ENCODE measurements around the gene SLC5A12.

SLC5A12 gene, protein sequence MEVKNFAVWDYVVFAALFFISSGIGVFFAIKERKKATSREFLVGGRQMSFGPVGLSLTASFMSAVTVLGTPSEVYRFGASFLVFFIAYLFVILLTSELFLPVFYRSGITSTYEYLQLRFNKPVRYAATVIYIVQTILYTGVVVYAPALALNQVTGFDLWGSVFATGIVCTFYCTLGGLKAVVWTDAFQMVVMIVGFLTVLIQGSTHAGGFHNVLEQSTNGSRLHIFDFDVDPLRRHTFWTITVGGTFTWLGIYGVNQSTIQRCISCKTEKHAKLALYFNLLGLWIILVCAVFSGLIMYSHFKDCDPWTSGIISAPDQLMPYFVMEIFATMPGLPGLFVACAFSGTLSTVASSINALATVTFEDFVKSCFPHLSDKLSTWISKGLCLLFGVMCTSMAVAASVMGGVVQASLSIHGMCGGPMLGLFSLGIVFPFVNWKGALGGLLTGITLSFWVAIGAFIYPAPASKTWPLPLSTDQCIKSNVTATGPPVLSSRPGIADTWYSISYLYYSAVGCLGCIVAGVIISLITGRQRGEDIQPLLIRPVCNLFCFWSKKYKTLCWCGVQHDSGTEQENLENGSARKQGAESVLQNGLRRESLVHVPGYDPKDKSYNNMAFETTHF

DNA sequence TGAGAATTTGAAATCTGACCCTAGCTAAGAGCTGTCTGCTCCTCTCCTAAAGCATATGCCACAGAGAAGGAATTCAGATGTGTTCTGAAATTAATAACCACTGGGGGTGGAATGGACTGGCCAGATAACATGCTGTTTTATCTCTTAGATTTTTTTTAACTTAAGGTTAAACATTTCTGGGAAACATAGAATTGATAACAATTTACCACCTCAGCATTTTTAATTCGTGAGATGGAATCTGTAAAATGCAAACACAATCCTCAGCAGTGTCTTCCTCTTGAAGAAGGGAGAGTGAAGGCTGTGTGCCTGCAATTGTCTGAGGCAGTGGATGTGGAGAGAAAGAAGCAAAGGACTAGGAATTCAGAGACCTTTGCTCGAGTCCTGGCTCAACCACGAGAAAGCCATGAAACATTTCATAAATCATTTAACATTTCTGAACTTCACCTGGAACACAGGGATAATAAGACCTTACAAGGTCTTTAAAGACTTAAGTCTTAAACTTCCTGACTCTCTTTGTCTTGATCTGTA is at the start of gene SLC5A12:
Gene SLC5A12 (minus strand): TSS at position 113 of the 528 bp plus-strand sequence. CDS start 346 bp downstream, outside the sequence.
- no peak for DNase-seq

DNA sequence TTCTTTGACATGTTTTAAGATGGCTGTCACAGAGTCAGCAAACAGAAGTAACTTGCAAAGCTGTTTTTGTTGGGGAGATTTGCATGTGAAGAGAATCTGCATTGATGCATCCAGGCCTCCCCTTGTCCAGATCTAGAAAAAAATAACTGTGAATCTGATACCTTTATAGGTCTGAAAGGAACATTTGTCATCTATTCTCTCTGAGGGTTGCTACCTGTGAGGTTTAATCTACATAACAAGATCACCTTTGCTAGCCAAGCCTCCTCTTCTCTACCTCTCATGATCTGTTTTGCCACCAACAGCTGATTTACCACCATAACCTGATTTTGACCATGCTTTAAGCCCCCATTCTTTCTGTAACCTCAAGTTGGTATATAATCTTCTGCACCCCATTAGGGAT is 47.2 kb upstream of the SLC5A12 start:
- DNase-seq: no peak

DNA sequence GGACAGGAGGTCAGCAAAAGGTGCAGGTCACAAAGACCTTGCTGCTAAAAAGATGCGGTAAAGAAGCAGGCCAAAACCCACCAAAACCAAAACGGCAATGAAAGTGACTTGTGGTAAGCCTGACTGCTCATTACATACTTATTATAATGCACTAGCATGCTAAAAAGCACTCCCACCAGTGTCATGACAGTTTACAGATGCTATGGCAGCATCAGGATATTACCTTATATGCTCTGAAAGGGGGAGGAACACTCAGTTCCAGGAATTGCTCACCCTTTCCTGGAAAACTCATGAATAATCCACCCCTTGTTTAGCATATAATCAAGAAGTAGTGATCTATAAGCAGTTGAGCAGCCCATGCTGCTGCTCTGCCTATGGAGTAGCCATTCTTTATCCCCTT is 45.2 kb upstream of the SLC5A12 start:
- DNase-seq: no peak

GRCh38 chr11:26765323-26765722 is 43.5 kb upstream of the SLC5A12 start:
- no peak for DNase-seq

DNA sequence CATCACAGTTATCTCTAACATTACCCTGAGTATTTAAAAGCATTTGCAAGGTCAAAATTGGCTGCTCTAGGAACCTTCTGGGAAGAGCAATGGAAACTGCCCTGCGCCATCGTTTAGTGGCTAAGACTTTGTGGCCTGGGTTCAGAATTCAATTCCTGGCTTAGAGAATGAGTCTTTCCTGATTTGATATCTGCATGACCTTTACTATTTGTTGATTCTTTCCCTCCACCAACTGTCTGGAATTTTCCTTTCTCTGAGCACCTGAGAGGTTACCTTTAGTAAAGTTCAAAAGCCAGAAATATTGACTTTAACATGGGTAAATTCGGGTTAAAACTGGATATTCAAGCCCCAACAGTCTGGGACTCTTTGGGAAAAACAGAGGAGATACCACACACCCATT is 43.0 kb upstream of the SLC5A12 start:
- DNase-seq: no peak

DNA sequence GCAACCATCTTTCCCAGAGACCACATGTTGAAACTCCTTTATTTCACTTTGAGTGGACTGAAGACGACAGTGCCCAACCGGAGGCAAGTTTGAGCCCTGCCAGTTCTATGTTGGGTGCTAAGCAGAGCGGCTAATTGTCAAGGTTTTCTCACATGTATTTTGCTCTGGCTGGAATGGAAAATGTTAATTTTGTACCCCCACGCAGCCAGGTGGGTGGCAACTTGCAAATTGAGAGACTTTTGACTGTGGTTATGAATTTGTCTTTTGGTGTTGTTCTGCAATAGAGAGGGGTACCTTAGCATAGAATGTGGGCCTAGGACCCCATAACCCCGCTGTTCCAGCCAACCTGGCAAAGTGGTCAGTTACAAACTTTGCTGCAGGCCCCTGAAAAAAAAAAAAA is 42.5 kb upstream of the SLC5A12 start:
- no peak for DNase-seq

- no peak for DNase-seq
Measured at GRCh38 chr11:26762089-26762488, 40.2 kb upstream of the SLC5A12 start.

DNA sequence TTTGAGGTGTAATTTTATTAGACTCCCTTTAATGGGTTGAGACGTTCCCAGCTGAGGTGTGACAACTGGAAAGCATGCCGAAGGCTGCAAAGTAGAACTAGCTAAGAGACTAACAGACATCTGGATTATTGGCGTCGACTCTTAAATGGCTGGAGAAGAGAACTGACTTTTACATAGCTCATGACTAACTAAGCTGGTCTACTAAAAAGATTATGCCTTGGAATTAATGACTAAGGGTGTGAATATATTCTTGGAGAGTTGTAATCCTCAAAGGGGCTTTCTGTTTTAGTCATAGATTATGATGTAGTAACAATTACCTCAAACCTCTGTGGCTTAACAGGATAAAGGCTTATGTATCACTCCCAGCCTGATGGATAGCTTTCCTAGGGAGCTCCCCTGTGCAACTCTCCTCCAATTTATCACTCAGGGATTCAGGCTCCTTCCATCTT is 39.5 kb upstream of the SLC5A12 start:
- DNase-seq: no peak

GRCh38 chr11:26757995-26758394 is 36.1 kb upstream of the SLC5A12 start:
- DNase-seq: no peak

DNA sequence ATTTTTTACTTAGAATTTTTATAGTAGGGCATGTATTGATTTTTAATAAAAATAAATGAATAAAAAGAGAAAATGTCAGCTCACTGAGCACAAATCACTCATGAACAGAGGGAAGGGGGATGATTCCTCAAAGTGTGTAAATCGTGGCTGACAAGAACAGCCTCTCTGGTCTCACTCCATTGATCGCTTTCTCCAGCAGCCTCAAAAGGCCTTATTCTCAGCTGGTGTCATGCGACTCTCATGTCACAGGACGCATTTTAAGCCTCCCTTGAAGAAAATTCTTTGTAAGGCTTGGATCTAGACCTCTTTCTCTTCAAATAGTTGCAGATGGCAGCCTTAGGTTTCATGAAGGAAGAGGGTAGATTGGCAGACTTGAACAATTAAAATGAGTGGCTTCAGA is 33.9 kb upstream of the SLC5A12 start:
- DNase-seq: no peak

DNA sequence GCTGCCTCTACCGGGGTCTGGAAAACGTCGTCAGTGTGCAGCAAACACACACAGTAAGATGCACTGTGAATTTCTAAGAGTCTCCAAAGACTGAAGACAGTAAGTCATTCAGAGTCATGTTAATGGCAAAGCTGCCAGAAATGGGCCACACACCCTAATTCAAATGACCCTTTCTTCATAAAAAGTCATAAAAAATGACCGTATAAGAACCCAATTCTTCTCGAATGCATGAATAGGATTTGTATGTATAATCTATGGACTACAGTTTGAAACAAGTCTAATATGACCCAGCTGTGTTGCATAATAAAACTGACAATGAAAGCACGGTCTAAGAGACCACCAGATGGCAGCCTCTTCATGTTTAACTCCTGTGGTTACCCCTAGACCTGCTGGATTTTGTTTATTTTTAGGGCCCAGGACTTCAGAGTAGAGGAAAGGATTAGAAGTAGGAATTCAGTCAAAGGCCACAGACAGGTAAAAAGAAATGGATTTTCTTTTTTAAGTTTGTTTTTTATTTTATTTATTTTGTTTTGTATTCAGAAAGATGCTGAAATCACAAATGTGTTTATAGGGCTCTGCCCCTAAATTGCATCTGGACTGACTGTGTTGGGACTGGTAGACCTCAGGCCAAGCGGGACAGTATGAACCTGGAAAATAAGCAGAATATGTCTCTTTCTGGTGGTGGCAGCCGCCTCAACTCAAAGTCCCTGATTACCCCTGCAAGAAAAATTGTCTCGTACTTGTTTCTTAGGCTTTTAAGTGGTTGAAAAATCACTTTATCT is 32.1 kb upstream of the SLC5A12 start:
- no peak for DNase-seq

DNA sequence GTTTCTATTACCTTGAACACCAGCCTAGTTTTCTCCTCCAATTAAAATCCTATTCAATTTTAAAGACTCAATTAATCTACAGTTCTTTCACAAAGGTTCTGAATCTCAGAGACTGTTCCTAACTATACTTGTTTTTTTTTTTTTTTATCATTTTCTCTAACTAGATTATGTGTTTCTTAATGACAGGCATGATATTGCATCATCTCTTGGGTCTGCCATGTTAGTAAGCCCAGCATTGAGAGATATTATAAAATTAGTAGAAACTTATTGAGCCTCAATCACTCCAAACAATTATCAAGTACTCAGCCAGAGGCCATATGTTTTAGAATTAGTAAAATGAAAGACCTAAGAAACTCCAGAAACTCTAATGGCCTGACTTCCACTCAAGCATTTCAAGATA is 28.1 kb upstream of the SLC5A12 start:
- no peak for DNase-seq

DNA sequence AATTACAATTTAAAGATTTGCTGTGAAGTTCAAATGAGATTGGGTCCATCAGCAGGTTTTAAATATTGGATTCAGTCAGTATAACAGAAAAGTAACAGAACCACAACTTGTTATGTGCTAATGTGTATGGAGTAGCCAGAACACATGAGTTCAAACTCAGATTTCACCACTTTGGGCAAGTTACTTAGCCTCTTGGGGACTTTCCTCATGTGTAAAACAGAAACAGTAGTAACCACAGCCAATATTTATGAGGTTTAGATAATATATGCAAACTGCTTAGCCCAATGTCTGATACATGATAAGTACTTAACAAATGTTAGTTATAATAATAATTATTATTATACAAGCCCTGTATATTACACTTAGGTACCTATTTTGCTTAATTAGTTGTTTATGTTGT is 21.8 kb upstream of the SLC5A12 start:
- no peak for DNase-seq

- DNase-seq: no peak
Measured at GRCh38 chr11:26742966-26743365, 21.1 kb upstream of the SLC5A12 start.

GRCh38 chr11:26741036-26741435 is 19.2 kb upstream of the SLC5A12 start:
- DNase-seq: no peak

GRCh38 chr11:26739366-26740073 is 17.7 kb upstream of the SLC5A12 start:
- DNase-seq: no peak

- no peak for DNase-seq
Measured at GRCh38 chr11:26734691-26735090, 12.8 kb upstream of the SLC5A12 start.

- DNase-seq: no peak
Measured at GRCh38 chr11:26731084-26731456, 9.2 kb upstream of the SLC5A12 start.

GRCh38 chr11:26730414-26731083 is 8.7 kb upstream of the SLC5A12 start:
- no peak for DNase-seq

GRCh38 chr11:26729284-26729683 is 7.4 kb upstream of the SLC5A12 start:
- DNase-seq: no peak

DNA sequence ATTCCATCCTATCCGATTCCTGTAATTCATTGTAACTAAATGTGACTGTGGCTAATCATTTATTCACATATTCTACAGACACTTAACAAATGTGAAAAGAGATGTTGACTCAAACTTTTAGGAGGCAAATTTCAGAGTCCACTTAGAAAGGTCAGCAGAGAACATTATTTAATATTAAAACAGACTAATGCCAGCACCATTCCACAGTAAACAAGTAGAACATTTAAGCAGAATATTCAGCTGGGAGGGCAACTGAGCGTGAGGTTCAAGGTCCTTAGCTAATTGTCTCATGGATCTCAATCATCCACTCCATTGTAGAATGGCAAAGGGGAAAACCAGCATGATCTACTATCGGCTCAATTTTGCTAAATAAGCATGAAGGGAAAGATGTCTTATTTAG is 5.1 kb upstream of the SLC5A12 start:
- DNase-seq: no peak

- DNase-seq: no peak
Measured at GRCh38 chr11:26719998-26720397, 1.9 kb downstream of the SLC5A12 start.

Data from DMS79 (cell line).